ENCODE measurements around the gene KCNJ6. TPM values are rescaled to one million over a fixed set of nuclear protein-coding genes. Genes with fewer than 3 reads are reported as not detected.

Gene KCNJ6
- total and polyA plus RNA-seq, 10 of the 15 experiments (the other 5 are each of a cell fraction or from before 2014, with no cell fraction given), result 0.03 to 0.07 (median 0.04) TPM; not detected in 7

DNA sequence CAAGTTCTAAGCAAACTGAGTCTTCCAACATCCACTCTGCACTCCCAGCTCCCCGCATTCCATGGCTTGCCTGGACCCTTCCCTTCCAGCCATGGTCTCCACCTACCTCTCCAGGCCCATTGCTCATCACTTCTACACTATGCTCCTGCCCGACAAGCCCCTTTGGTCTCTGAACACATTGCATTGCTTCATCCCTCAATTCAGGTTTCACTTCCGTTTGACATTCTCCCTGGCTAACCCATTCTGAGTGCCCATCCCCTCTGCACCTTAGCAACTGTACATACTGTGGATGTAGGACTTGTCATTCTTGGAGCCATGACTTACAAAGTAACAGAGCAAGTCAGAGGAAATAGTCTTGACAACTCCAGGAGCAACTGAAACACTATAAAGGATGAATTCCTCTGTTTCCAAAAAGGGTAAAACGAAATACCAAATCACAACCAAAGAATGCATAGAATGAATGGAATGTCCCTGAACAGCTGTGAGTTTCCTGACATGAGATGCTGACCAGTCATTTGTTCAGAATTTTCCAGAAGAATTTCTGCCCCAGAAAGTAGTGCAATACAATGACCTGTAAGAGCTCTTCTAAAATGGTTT, 66.7 kb downstream of the KCNJ6 start:
- ChIA-PET POLR2A (no interaction called here), SMC1A (ENCODE audit: uncharacterized antibody, unreplicated experiment) (no interaction called here), CTCF (no interaction called here), RAD21 (ENCODE audit: unreplicated experiment) (no interaction called here)
- Histone ChIP-seq H3K4me1 (ENCODE audit: control insufficient read depth, insufficient read depth, low read length) (no peaks in the 10 kb centered on the region), H3K79me2 (ENCODE audit: control insufficient read depth, insufficient read depth, low read length) (no peaks in the 10 kb centered on the region), H3K9ac (ENCODE audit: control insufficient read depth, insufficient read depth, low read length) (no peak overlapping the region), H3K4me3 (no peak overlapping the region), H3K27ac (ENCODE audit: control insufficient read depth, insufficient read depth) (no peak overlapping the region), H4K20me1 (ENCODE audit: control insufficient read depth, insufficient read depth) (no peaks in the 10 kb centered on the region), H3K4me2 (ENCODE audit: control insufficient read depth, insufficient read depth) (no peak overlapping the region), H3K9me3 (replicated peaks; ENCODE audit: control insufficient read depth, insufficient read depth, low read length) (no peaks in the 10 kb centered on the region), H2AFZ (ENCODE audit: control insufficient read depth, low read depth, low read length) (no peak overlapping the region), H3K36me3 (ENCODE audit: control insufficient read depth in 2 of 2, insufficient read depth in 2 of 2, low read length in 1 of 2) (no peaks in the 10 kb centered on the region), H3K27me3 (replicated peaks in 1 of 2; ENCODE audit: control insufficient read depth in 2 of 2, insufficient read depth in 2 of 2, low read length in 1 of 2) (no peaks in the 10 kb centered on the region)
- DNase-seq (ENCODE audit: low read depth, low spot score) (no peak), FAIRE-seq (no peak), ATAC-seq (no peak)
- in situ Hi-C loops (cut with MboI), result no loop called here
- WGBS (ENCODE audit: insufficient coverage, insufficient replicate concordance, low lambda C conversion rate, missing lambda C conversion rate), result 19% methylated on average over 4 of the region's 4 CpGs
- BruUV-seq (replicated peaks), result no TSS peak
- intact Hi-C loops (cut with micrococcal nuclease; ENCODE audit: unreplicated experiment), result no loop called here
- TF ChIP-seq, protein P1, sequence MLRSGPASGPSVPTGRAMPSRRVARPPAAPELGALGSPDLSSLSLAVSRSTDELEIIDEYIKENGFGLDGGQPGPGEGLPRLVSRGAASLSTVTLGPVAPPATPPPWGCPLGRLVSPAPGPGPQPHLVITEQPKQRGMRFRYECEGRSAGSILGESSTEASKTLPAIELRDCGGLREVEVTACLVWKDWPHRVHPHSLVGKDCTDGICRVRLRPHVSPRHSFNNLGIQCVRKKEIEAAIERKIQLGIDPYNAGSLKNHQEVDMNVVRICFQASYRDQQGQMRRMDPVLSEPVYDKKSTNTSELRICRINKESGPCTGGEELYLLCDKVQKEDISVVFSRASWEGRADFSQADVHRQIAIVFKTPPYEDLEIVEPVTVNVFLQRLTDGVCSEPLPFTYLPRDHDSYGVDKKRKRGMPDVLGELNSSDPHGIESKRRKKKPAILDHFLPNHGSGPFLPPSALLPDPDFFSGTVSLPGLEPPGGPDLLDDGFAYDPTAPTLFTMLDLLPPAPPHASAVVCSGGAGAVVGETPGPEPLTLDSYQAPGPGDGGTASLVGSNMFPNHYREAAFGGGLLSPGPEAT (IDR thresholded peaks at IDR 0.05; ENCODE audit: low read depth), result no peak
- TF ChIP-seq, protein P2, sequence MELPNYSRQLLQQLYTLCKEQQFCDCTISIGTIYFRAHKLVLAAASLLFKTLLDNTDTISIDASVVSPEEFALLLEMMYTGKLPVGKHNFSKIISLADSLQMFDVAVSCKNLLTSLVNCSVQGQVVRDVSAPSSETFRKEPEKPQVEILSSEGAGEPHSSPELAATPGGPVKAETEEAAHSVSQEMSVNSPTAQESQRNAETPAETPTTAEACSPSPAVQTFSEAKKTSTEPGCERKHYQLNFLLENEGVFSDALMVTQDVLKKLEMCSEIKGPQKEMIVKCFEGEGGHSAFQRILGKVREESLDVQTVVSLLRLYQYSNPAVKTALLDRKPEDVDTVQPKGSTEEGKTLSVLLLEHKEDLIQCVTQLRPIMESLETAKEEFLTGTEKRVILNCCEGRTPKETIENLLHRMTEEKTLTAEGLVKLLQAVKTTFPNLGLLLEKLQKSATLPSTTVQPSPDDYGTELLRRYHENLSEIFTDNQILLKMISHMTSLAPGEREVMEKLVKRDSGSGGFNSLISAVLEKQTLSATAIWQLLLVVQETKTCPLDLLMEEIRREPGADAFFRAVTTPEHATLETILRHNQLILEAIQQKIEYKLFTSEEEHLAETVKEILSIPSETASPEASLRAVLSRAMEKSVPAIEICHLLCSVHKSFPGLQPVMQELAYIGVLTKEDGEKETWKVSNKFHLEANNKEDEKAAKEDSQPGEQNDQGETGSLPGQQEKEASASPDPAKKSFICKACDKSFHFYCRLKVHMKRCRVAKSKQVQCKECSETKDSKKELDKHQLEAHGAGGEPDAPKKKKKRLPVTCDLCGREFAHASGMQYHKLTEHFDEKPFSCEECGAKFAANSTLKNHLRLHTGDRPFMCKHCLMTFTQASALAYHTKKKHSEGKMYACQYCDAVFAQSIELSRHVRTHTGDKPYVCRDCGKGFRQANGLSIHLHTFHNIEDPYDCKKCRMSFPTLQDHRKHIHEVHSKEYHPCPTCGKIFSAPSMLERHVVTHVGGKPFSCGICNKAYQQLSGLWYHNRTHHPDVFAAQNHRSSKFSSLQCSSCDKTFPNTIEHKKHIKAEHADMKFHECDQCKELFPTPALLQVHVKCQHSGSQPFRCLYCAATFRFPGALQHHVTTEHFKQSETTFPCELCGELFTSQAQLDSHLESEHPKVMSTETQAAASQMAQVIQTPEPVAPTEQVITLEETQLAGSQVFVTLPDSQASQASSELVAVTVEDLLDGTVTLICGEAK (IDR thresholded peaks at IDR 0.05; ENCODE audit: borderline replicate concordance), result no peak
- TF ChIP-seq ZNF384 (IDR thresholded peaks at IDR 0.05; ENCODE audit: borderline replicate concordance, low read depth, low read length), result no peak
- no peak for TF ChIP-seq SMAD5 (IDR thresholded peaks at IDR 0.05; ENCODE audit: low read depth)
- TF ChIP-seq TARDBP (IDR thresholded peaks at IDR 0.05; ENCODE audit: borderline replicate concordance), result no peak
- no peak for TF ChIP-seq DPF2 (IDR thresholded peaks at IDR 0.05)
- no peak for TF ChIP-seq CBFB (IDR thresholded peaks at IDR 0.05; ENCODE audit: low read depth)
- TF ChIP-seq RB1 (IDR thresholded peaks at IDR 0.05; ENCODE audit: borderline replicate concordance), result no peak
- no peak for TF ChIP-seq YY1 (IDR thresholded peaks at IDR 0.05; ENCODE audit: low read depth, low read length)
- TF ChIP-seq RAD21 (IDR thresholded peaks at IDR 0.05; ENCODE audit: insufficient read depth, low read depth, low read length), result no peak
- TF ChIP-seq, protein P3, sequence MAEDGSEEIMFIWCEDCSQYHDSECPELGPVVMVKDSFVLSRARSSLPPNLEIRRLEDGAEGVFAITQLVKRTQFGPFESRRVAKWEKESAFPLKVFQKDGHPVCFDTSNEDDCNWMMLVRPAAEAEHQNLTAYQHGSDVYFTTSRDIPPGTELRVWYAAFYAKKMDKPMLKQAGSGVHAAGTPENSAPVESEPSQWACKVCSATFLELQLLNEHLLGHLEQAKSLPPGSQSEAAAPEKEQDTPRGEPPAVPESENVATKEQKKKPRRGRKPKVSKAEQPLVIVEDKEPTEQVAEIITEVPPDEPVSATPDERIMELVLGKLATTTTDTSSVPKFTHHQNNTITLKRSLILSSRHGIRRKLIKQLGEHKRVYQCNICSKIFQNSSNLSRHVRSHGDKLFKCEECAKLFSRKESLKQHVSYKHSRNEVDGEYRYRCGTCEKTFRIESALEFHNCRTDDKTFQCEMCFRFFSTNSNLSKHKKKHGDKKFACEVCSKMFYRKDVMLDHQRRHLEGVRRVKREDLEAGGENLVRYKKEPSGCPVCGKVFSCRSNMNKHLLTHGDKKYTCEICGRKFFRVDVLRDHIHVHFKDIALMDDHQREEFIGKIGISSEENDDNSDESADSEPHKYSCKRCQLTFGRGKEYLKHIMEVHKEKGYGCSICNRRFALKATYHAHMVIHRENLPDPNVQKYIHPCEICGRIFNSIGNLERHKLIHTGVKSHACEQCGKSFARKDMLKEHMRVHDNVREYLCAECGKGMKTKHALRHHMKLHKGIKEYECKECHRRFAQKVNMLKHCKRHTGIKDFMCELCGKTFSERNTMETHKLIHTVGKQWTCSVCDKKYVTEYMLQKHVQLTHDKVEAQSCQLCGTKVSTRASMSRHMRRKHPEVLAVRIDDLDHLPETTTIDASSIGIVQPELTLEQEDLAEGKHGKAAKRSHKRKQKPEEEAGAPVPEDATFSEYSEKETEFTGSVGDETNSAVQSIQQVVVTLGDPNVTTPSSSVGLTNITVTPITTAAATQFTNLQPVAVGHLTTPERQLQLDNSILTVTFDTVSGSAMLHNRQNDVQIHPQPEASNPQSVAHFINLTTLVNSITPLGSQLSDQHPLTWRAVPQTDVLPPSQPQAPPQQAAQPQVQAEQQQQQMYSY (CRISPR knock-in tag; IDR thresholded peaks at IDR 0.05), result no peak

Data from GM12878 (cell line).